Heart left ventricle (tissue), 16 donors: ENCODE data around the gene RAD51B. TPM values are rescaled to one million over a fixed set of nuclear protein-coding genes. Genes with fewer than 3 reads are reported as not detected.
A peak's percentile ranks its signal among the peaks of the same experiment; 100 is the strongest.

Experiments used
- ATAC-seq, 4 donors: fragments of 200-7000 bp; cut with Tn5 transposase; one replicate each; pipeline ENCODE4 v1.9.1; 2020 to 2022; ENCODE audit warnings: moderate library complexity in 4 of 4, mild to moderate bottlenecking in 3 of 4, moderate number of reproducible peaks in 1 of 4
- DNase-seq, 5 donors: peaks; one replicate each; pipeline ENCODE4 v3.0.0-alpha.2; 2020
- H3K27ac ChIP-seq, 12 donors: fragments of 200-600 bp; sonication (generic) in 4 of 12; one replicate each; pipeline versions ENCODE4 v1.5.0 to v1.8.0; 2016 to 2022; ENCODE audit warnings: mild to moderate bottlenecking in 2 of 12
- H3K27me3 ChIP-seq, 9 donors: fragments of 200-600 bp; sonication (generic) in 2 of 9; one replicate each; pipeline versions ENCODE4 v1.5.1 to v1.8.0; 2016 to 2022; ENCODE audit warnings: mild to moderate bottlenecking in 3 of 9
- H3K36me3 ChIP-seq, 9 donors: fragments of 200-600 bp; sonication (generic) in 2 of 9; one replicate each; pipeline versions ENCODE4 v1.5.0 to v1.8.0; 2018 to 2022; ENCODE audit warnings: mild to moderate bottlenecking in 2 of 9
- H3K4me1 ChIP-seq, 12 donors: fragments of 200-600 bp; sonication (generic) in 4 of 12; one replicate each; pipeline versions ENCODE4 v1.5.0 to v1.8.0; 2016 to 2022; ENCODE audit warnings: mild to moderate bottlenecking in 3 of 12
- H3K4me3 ChIP-seq, 12 donors: fragments of 200-600 bp; sonication (generic) in 4 of 12; one replicate each; pipeline versions ENCODE4 v1.5.0 to v1.8.0; 2017 to 2022; ENCODE audit warnings: mild to moderate bottlenecking in 9 of 12, moderate library complexity in 4 of 12
- H3K9me3 ChIP-seq, 12 donors: fragments of 200-600 bp; sonication (generic) in 4 of 12; one replicate each; pipeline versions ENCODE4 v1.5.0 to v1.8.0; 2016 to 2022; ENCODE audit warnings: mild to moderate bottlenecking in 1 of 12
- CTCF ChIP-seq, 12 donors: fragments of 200-600 bp; sonication (generic) in 4 of 12; IDR thresholded peaks; one replicate each; pipeline versions ENCODE4 v1.5.0 to v1.8.0; 2018 to 2022; ENCODE audit warnings: antibody characterized with exemption in 12 of 12, mild to moderate bottlenecking in 5 of 12
- POLR2A ChIP-seq, 2 donors: fragments of 450-650 bp; IDR thresholded peaks; one replicate each; pipeline ENCODE4 v1.6.1; 2017; ENCODE audit warnings: antibody characterized with exemption in 2 of 2, mild to moderate bottlenecking in 2 of 2, moderate library complexity in 2 of 2
- WGBS, 4 donors: extraction: QIAGEN DNeasy Blood & Tissue Kit in 2 of 4; methylation state at CpG; one replicate each; pipeline versions ENCODE4 v1.1.5 to v1.1.7; 2013 to 2018; 5-methylcytosine and 5-hydroxymethylcytosine counted together
- intact Hi-C, 10 donors: fragments of 100-400 bp; cut with DNase I; formaldehyde crosslinking; loops; one replicate each; pipeline versions ENCODE4 v1.11.1 to v1.14.2; 2022
- polyA plus RNA-seq, 2 donors: library from polyadenylated mRNA; stranded (reverse); fragments of 200-250 nt; gene quantifications; one replicate each; pipeline ENCODE4 v1.2.3, GENCODE V29; 2013
- total RNA-seq, 9 donors: library from RNA; depleted of rRNA in 2 of 9; stranded (reverse); fragments of >200 nt in 2 of 9; fragmentation: NEBNext Ultra II Directional in 3 of 9; extraction: Animal tissue kit (Norgen Biotek cat#: 25700) in 3 of 9; gene quantifications; one replicate each; pipeline versions ENCODE4 v1.1.0 to v1.2.4, GENCODE V29; 2016 to 2023
- donor health status: ischemic (EF 13 %, LVEDD 7.1; RV severe dilation, severe dysfunction).
- donor health status: healthy with polysubstance abuse.
- donor health status: DM: no; HTN: yes; CAD: no.
- donor health status: DM: no; HTN: no; CAD: no.
- donor health status: ischemic (EF 25% LVEDD 6.9; RV normal size, moderate dysfunction).
- donor health status: ischemic (EF 25% LVEDD 5.7; RV mildly dilated, moderate dysfunction).
- donor health status: healthy.
- donor health status: DM: yes; HTN: yes; CAD: no.
- donor health status: ischemic (EF 35%, LVEDD 5.7; RV mildly dilated, moderate dysfunction).
- donor health status: nonischemic (EF 11% LVEDD 7.7; RV severe dilation, severe dysfunction).
- donor health status: DM: yes; HTN: yes; CAD: no.
- donor health status: PGD.
- donor health status: ischemic (EF 29% LVEDD 5.4; RV normal size, mild dysfunction).
- donor health status: nonischemic (EF 23%, LVEDD 6.1; RV moderate dilation, normal function).

Gene RAD51B
- total and polyA plus RNA-seq, 11 donors: 1.3 to 11.3 (median 3.2) TPM

GRCh38 chr14:68228656-68229055 lies 409.1 kb downstream of the RAD51B start:
- no peak overlapping the region for H3K27ac ChIP-seq
- H3K9me3 ChIP-seq: no peaks in the 10 kb centered on the region
- ATAC-seq (no peak), DNase-seq (no peak)
- no peaks in the 10 kb centered on the region for H3K27me3 ChIP-seq
- intact Hi-C loops: loop anchor here in 2 of 10 donors (10.0 kb wide), 2 partner anchors 64 to 264 kb away; no protein-coding TSS in a partner anchor
- TF ChIP-seq CTCF (IDR thresholded peaks at IDR 0.05) (no peak), POLR2A (IDR thresholded peaks at IDR 0.05) (no peak)
- peaks cover 8 to 31% (median 18%) of the 10 kb centered on the region in 12 donors for H3K4me1 ChIP-seq
- no peak overlapping the region for H3K4me3 ChIP-seq
- 96 to 99% (median 98%) methylated on average over 3 of the region's 3 CpGs for WGBS, 4 donors
- H3K36me3 ChIP-seq: no peaks in the 10 kb centered on the region

- H3K4me3 ChIP-seq: no peak overlapping the region
- H3K27me3 ChIP-seq: no peaks in the 10 kb centered on the region
- WGBS, 4 donors: 95 to 99% (median 98%) methylated on average over 3 of the region's 3 CpGs
- no peak for TF ChIP-seq POLR2A (IDR thresholded peaks at IDR 0.05)
- TF ChIP-seq CTCF (IDR thresholded peaks at IDR 0.05): no peak
- ATAC-seq (no peak), DNase-seq (no peak)
- peak overlapping the region in 1 of 12 donors; percentile 79 for H3K27ac ChIP-seq
- intact Hi-C loops: loop anchor here in 5 of 10 donors (5.0 to 10.0 kb wide), 5 partner anchors 65 to 265 kb away; no protein-coding TSS in a partner anchor
- no peaks in the 10 kb centered on the region for H3K36me3 ChIP-seq
- H3K4me1 ChIP-seq: peaks cover 8 to 37% (median 20%) of the 10 kb centered on the region in 12 donors
- H3K9me3 ChIP-seq: no peaks in the 10 kb centered on the region
Measured at GRCh38 chr14:68229423-68230100, 410.0 kb downstream of the RAD51B start.

- no peak overlapping the region for H3K4me3 ChIP-seq
- peaks cover 8 to 37% (median 20%) of the 10 kb centered on the region in 12 donors for H3K4me1 ChIP-seq
- TF ChIP-seq CTCF (IDR thresholded peaks at IDR 0.05) (no peak), POLR2A (IDR thresholded peaks at IDR 0.05) (no peak)
- 82 to 89% (median 84%) methylated on average over 3 of the region's 3 CpGs for WGBS, 4 donors
- DNase-seq: no peak
- no peak for ATAC-seq
- H3K27me3 ChIP-seq: no peaks in the 10 kb centered on the region
- peak overlapping the region in 2 of 12 donors; percentile 79 to 85 for H3K27ac ChIP-seq
- H3K9me3 ChIP-seq: no peaks in the 10 kb centered on the region
- no peaks in the 10 kb centered on the region for H3K36me3 ChIP-seq
- intact Hi-C loops: loop anchor here in 3 of 10 donors (5.0 to 10.0 kb wide), 3 partner anchors 83 to 156 kb away; no protein-coding TSS in a partner anchor
Measured at GRCh38 chr14:68230202-68230949, 410.8 kb downstream of the RAD51B start.
